ENCODE data around the gene SORCS3.

SORCS3 gene

GRCh38 chr10:104913390-104913789 lies 272.3 kb downstream of the SORCS3 start:
- no peak for DNase-seq (ENCODE audit: low read depth in 2 of 2)

GRCh38 chr10:104920476-104920875 lies 279.4 kb downstream of the SORCS3 start:
- DNase-seq (ENCODE audit: low read depth in 2 of 2) = no peak

GRCh38 chr10:104921763-104922162 lies 280.7 kb downstream of the SORCS3 start:
- no peak for DNase-seq (ENCODE audit: low read depth in 2 of 2)

- no peak for DNase-seq (ENCODE audit: low read depth in 2 of 2)
Observed at GRCh38 chr10:104922810-104923209, 281.7 kb downstream of the SORCS3 start.

- no peak for DNase-seq (ENCODE audit: low read depth in 2 of 2)
Observed at GRCh38 chr10:104923501-104923900, 282.4 kb downstream of the SORCS3 start.

- DNase-seq (ENCODE audit: low read depth in 2 of 2) = no peak
Observed at GRCh38 chr10:104924101-104924795, 283.2 kb downstream of the SORCS3 start.

GRCh38 chr10:104925232-104925851 lies 284.3 kb downstream of the SORCS3 start:
- DNase-seq (ENCODE audit: low read depth in 2 of 2) = no peak

- DNase-seq (ENCODE audit: low read depth in 2 of 2) = no peak
Observed at GRCh38 chr10:104928734-104929133, 287.6 kb downstream of the SORCS3 start.

GRCh38 chr10:104931612-104932134 lies 290.6 kb downstream of the SORCS3 start:
- no peak for DNase-seq (ENCODE audit: low read depth in 2 of 2)

GRCh38 chr10:104935656-104936055 lies 294.6 kb downstream of the SORCS3 start:
- DNase-seq (ENCODE audit: low read depth in 2 of 2) = no peak

- DNase-seq (ENCODE audit: low read depth in 2 of 2) = no peak
Observed at GRCh38 chr10:104937567-104937966, 296.5 kb downstream of the SORCS3 start.

- no peak for DNase-seq (ENCODE audit: low read depth in 2 of 2)
Observed at GRCh38 chr10:104938031-104938430, 296.9 kb downstream of the SORCS3 start.

GRCh38 chr10:104941662-104942061 lies 300.6 kb downstream of the SORCS3 start:
- no peak for DNase-seq (ENCODE audit: low read depth in 2 of 2)

- no peak for DNase-seq (ENCODE audit: low read depth in 2 of 2)
Observed at GRCh38 chr10:104947314-104947713, 306.2 kb downstream of the SORCS3 start.

- no peak for DNase-seq (ENCODE audit: low read depth in 2 of 2)
Observed at GRCh38 chr10:104957178-104957841, 316.2 kb downstream of the SORCS3 start.

GRCh38 chr10:104966563-104967297 lies 325.6 kb downstream of the SORCS3 start:
- DNase-seq (ENCODE audit: low read depth in 2 of 2) = no peak

- DNase-seq (ENCODE audit: low read depth in 2 of 2) = no peak
Observed at GRCh38 chr10:104980368-104980767, 339.3 kb downstream of the SORCS3 start.

- DNase-seq (ENCODE audit: low read depth in 2 of 2) = no peak
Observed at GRCh38 chr10:104981995-104982394, 340.9 kb downstream of the SORCS3 start.

GRCh38 chr10:104988686-104989085 lies 347.6 kb downstream of the SORCS3 start:
- no peak for DNase-seq (ENCODE audit: low read depth in 2 of 2)

- DNase-seq (ENCODE audit: low read depth in 2 of 2) = no peak
Observed at GRCh38 chr10:104989880-104990279, 348.8 kb downstream of the SORCS3 start.

- DNase-seq (ENCODE audit: low read depth in 2 of 2) = no peak
Observed at GRCh38 chr10:104993085-104993484, 352.0 kb downstream of the SORCS3 start.

GRCh38 chr10:105001269-105001668 lies 360.2 kb downstream of the SORCS3 start:
- no peak for DNase-seq (ENCODE audit: low read depth in 2 of 2)

Measured in stimulated activated CD8-positive, alpha-beta memory T cell treated with anti-CD3 and anti-CD28 coated beads, Interleukin-2, amount 100 ng/mL, for 1 hour (primary cell).